GM21447 (cell line): ENCODE data around the gene FKBP7.
A peak's percentile ranks its signal among the peaks of the same experiment; 100 is the strongest.
"Not testable (repeated sequence)": the region's sequence is repeated elsewhere in the genome, so short reads cannot be mapped to it uniquely, and the experiment has no call there.

Source experiments
- ATAC-seq: cut with Tn5 transposase; IDR thresholded peaks from one replicate; pipeline ENCODE4 v1.9.1; 2021; ENCODE audit not compliant: unreplicated experiment

FKBP7 gene

DNA sequence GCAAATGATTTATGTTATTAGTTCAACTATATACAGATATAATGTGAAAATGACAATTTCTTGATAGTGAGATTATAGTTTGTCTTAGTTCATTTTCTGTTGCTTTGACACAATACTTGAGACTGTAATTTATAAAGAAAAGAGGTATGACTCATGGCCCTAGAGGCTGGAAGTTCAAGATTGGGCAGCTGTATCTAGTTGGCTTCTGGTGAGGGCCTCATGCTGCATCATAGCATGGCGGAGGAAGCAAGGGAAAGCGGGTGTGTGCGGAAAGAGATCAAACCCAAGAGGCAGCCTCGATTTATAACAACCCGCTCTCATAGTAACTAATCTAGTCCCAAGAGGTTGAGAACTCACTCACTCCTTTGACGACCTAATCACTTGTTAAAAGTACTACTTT, 13.2 kb upstream of the FKBP7 start:
- no peak for ATAC-seq

GRCh38 chr2:178485356-178485755, 7.0 kb upstream of the FKBP7 start:
- ATAC-seq = no peak

DNA sequence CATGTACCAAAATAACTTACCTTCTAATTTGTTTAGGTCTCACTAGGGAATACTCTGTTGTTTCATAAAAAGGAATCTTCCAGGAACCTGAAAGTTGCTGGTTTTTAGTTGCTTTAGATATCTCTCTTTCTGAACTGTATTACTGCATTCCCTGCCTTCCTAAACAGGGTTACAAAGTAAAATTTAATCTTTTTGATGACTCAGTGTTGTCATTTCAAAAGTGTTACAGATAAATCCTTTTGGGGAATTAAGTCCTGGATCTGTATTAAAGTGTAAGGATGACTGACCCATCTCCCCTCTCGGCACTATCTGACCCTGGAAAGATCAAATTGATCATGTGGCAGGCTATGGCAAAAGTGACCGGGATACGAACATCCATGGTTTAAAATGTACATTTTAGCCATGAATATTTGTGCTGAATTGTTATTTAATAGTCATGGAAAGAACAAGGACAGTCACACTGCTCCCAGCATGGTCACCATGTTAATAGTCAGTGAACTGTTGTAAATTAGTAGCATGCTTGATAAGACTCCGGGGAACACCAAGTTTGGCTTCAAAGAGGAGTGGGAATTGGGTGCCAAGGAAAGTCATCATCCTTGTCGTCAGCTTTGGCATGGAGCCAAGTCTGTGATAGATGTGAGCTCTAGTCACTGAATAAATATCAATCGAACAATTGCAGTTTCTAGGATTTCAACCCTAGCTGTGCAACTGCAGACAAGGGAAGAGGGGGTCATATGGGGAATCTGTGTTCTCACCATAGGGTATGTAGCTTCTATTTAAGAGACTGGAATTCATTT, 6.0 kb upstream of the FKBP7 start:
- ATAC-seq = no peak

GRCh38 chr2:178482437-178482836, 4.0 kb upstream of the FKBP7 start:
- peak; percentile 30 for ATAC-seq

DNA sequence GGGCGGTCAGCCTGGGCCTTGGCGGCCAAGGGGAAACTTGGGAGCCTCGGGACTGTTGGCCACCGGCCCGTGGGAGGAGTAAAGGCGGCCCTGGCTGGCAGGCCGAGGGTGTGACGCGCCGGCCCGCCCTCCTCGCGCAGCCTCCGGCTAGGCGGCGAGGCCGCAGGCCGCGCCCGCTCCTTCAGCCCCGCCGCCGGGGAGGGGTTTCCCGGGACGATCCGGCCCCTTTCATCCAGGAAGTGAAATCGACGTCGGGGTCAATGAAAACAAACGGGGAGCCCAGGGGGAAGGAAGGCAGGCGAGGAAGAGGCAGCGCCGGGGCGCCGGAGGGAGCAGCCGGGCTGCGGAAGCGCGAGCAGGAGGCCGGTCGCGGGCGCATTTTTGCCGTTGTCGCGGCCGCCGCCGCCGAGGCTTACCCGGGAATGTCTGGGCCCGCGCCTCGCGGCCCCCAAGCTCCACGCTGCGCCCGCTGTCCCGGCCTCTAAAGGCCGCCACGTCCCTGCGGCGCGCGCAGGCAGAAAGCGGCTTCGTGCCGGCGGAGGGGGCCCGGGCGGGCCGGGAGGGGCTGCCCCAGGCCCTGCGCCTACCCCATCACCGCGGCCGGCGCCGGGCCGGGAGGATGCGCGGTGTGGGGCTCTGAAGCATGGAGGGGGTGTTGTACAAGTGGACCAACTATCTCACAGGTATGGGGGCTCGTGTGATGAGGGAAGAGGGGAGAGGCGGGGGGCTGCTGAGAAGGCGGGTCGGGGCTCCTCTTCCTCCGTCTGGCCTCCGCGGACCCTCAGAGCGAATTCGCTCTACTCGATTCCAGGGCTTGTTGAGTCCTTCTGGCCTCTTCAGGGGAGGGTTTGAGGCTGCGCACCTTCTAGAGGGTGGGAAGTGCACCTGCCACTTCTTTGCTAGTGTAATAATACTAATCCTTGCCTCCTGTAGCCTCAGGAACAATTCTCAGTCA, 2.1 kb upstream of the FKBP7 start, which contains the start of gene PLEKHA3:
Gene PLEKHA3 (plus strand): TSS at position 231 of the 955 bp plus-strand sequence. CDS start 413 bp downstream, at position 644.
- ATAC-seq = peak; percentile 54

DNA sequence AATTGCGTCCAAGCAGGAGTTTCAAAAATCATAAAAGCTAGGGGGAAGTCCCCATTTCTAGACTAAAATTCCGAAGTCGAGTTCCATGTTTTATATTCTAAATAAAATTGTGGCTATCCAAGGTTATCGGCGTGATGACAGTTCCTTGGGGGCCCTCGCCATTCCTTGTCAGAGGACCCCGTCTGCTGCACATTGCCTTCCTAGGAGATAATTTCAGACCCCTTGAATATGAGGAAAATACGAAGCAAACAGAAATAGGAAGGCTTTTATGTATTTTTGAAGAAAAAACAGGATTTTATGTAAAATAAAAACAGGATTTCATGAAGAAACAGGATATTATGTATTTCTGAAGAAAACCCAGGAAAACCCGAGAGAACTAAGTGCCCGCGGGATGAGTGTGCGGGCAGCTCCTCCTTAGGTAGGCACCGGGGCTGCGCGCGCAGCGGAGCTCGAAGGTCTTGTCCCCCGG, 1.4 kb upstream of the FKBP7 start:
- ATAC-seq = no peak

GRCh38 chr2:178479275-178479616, 846 bp upstream of the FKBP7 start:
- no peak for ATAC-seq

DNA sequence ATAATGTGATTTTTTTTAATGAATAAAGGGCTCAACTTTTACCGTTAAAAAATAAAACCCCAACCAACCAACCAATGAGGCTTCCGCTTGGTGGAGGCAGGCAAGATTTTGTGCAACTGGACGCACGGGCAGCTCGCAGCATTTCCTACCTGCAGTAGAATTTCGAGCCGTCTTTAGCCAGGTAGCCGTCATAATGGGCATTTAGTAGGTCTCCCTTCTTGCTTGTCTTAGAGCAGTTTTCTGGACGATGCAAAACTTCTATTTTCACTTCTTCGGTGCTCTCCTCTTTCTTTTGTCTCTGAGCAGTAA, 316 bp downstream of the FKBP7 start:
- ATAC-seq = no peak

- ATAC-seq = no peak
These were observed 814 bp downstream of the FKBP7 start for GRCh38 chr2:178477443-178478129.

- no peak for ATAC-seq
These were observed 1.9 kb downstream of the FKBP7 start for GRCh38 chr2:178476477-178476876.

GRCh38 chr2:178474560-178474959, 3.8 kb downstream of the FKBP7 start:
- no peak for ATAC-seq

GRCh38 chr2:178473931-178474330, 4.5 kb downstream of the FKBP7 start:
- no peak for ATAC-seq

DNA sequence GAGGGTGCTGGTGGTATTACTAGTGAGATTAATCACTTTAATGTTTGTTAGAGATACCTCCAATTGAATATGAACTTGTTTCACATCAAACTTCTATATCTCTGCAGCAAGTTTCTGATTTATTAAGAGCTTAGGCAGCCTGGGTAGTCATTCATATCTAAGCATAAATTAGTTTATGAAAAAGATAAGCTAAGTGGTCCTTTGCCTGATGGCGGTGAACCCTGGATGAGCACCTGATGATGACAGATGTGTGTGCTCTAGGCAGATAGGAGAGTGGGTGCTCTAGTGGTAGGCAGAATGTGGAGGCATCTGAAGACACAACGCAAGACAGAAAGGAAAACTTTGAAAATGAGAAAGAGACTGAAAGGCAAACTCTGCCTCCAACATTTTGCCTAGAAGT, 5.0 kb downstream of the FKBP7 start:
- no peak for ATAC-seq

- ATAC-seq = not testable (repeated sequence)
These were observed 7.1 kb downstream of the FKBP7 start for GRCh38 chr2:178471313-178471712.

DNA sequence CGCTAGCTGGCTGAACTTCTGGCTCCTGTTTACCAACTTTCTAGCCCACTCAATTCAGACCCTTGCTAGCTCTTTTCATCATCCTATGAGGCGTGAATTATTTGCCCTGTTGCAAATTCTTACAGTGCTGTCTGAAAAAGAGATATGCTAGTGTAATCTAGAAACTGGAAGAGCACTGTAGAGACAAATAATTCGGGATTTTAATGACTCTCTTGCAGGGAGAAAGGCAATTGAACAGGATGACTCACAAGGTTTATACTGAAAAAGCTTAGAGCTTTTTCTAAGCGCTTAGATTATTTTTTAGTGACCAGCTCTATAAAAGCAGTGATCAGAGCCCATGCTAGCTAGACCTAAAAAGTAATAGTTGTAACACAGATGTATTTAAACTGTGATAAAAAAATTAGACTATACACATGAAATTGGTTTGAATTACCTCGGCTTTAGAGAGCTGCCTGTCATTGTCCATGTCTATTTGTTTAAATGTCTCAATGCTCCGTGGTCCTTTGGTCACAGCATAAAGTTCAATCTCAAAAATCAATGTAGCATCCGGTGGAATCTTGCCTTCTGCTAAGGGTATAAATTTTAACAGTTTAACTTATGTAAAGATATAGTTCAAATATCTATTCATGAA, 9.1 kb downstream of the FKBP7 start:
- ATAC-seq = no peak

DNA sequence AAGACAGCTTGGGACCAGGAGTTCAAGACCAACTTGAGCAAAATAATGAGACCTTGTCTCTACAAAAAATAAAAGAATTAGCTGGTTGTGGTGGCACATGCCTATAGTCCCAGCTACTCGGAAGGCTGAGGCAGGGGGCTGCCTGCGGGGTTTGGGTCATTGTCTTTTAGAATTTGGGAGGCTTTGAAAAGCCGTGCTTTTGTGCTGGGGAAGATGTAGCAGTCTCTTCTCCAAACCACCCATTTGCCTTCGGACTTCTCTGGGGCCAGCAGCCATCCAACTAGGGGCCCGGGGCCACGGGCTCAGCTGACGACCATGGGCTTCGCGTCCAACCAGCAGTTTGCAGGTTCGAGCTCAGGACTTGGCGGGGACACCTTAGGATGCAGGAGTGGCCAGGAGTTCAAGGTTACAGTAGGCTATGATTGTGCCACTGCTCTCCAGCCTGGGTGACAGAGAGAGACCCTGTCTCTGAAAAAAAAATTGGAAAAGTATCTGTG, 21.0 kb downstream of the FKBP7 start:
- no peak for ATAC-seq

DNA sequence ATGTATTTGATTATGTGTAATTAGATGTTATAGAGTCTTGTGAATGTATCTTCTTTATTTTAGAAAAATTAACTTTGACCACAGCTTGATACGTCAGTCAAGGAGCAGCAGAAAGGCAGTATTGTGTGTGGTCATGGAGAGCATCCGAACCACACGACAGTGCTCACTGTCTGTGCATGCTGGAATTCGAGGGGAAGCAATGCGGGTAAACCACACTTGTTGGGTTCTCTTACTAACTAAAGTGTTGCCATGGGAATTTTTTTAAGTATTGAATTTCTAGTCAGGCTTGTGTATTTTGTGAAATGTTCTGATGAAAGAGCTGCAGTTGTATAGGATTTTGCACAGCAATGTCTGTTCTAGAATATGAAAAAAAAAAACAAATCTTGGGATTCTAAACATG, 22.5 kb downstream of the FKBP7 start:
- ATAC-seq = no peak

GRCh38 chr2:178452870-178453269, 25.5 kb downstream of the FKBP7 start:
- ATAC-seq = no peak

GRCh38 chr2:178452334-178452733, 26.1 kb downstream of the FKBP7 start:
- ATAC-seq = no peak

- ATAC-seq = peak; percentile 74
These were observed 27.4 kb downstream of the FKBP7 start, which contains the start of the genes PJVK and PRKRA for GRCh38 chr2:178450774-178451525. Gene PJVK, plus strand, starts transcription at chr2:178451378. Its CDS starts 2,032 bp downstream, at chr2:178453410. Gene PRKRA, minus strand, starts transcription at chr2:178451175. Its CDS starts 145 bp downstream, at chr2:178451030.
